ENCODE measurements around the gene GLIPR1L1. TPM values are rescaled to one million over a fixed set of nuclear protein-coding genes. Genes with fewer than 3 reads are reported as not detected.

The GLIPR1L1 gene
- total RNA-seq, 1 donor from 2014 or later, result not detected

DNA sequence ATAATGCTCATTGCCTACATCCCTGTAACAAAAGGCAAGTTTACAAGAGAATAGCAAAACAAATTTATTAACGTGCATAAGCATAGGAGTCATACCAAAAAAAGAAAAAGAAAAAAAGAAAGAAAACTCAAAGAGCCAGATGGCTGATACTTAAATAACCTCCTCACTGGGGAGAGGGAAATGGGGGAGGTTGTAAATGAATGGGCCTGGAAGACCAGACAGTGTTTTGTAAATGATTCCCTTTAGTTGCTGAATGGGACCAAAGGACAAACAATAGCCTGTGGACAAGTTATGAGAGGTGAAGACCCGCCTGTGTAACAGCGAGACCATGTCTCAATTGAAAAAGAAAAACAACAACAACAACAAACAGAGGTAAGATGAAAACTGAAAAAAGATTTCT, 39.7 kb upstream of the GLIPR1L1 start:
- no peaks in the 10 kb centered on the region for H3K36me3 Mint-ChIP-seq (ENCODE audit: insufficient read depth)
- no peak overlapping the region for H3K27ac Mint-ChIP-seq
- peaks cover 6% of the 10 kb centered on the region for H3K4me1 Mint-ChIP-seq (ENCODE audit: low read depth)
- H3K27me3 Mint-ChIP-seq, result peaks cover 3% of the 10 kb centered on the region
- no peaks in the 10 kb centered on the region for H3K9me3 Mint-ChIP-seq (ENCODE audit: low read depth)
- no peak for DNase-seq (ENCODE audit: low spot score, unreplicated experiment)
- TF ChIP-seq, protein P1, sequence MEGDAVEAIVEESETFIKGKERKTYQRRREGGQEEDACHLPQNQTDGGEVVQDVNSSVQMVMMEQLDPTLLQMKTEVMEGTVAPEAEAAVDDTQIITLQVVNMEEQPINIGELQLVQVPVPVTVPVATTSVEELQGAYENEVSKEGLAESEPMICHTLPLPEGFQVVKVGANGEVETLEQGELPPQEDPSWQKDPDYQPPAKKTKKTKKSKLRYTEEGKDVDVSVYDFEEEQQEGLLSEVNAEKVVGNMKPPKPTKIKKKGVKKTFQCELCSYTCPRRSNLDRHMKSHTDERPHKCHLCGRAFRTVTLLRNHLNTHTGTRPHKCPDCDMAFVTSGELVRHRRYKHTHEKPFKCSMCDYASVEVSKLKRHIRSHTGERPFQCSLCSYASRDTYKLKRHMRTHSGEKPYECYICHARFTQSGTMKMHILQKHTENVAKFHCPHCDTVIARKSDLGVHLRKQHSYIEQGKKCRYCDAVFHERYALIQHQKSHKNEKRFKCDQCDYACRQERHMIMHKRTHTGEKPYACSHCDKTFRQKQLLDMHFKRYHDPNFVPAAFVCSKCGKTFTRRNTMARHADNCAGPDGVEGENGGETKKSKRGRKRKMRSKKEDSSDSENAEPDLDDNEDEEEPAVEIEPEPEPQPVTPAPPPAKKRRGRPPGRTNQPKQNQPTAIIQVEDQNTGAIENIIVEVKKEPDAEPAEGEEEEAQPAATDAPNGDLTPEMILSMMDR (IDR thresholded peaks at IDR 0.05; ENCODE audit: unreplicated experiment), result no peak
- H3K4me3 Mint-ChIP-seq (ENCODE audit: low read depth), result no peak overlapping the region

DNA sequence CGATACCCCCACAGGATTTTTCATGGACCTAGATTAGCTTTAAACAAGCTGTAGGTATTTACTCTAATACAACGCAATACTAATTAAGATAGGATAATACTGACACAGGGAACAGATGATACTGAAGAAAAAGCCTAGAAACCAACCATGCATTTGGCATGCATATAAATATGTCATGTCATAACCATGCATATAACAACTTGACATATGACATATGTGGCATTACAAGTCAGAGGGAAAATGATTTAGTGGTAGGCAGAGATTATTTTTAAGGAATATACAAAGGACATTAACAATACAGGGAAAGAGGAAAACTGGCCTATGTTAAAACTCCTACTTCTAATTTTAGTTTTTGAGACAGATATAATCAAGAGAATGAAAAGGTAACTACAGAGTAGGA, 32.2 kb upstream of the GLIPR1L1 start:
- H3K36me3 Mint-ChIP-seq (ENCODE audit: insufficient read depth), result peaks cover 3% of the 10 kb centered on the region
- TF ChIP-seq, protein P1 (IDR thresholded peaks at IDR 0.05; ENCODE audit: unreplicated experiment), result no peak

DNA sequence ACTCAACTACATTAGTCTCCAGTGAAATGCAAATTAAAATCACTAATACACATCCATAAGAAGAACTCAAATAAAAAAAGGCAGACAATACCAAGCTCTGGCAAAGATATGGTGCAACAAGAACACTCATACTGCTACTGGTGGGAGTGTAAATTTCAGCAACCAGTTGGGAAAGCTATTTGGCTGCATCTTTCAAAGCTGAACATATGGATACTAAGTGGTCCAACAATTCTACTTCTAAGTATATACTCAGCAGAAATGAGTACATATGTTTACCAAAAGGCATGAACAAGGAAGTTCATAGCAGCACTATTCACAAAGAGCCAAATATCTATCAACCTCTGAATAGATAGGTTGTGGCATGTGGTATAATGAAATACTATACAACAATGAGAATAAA, 31.7 kb upstream of the GLIPR1L1 start:
- H3K9me3 Mint-ChIP-seq (ENCODE audit: low read depth), result no peaks in the 10 kb centered on the region
- H3K36me3 Mint-ChIP-seq (ENCODE audit: insufficient read depth), result peaks cover 3% of the 10 kb centered on the region
- no peaks in the 10 kb centered on the region for H3K4me1 Mint-ChIP-seq (ENCODE audit: low read depth)
- no peak for DNase-seq (ENCODE audit: low spot score, unreplicated experiment)
- no peak overlapping the region for H3K27ac Mint-ChIP-seq
- TF ChIP-seq, protein P1 (IDR thresholded peaks at IDR 0.05; ENCODE audit: unreplicated experiment), result no peak
- no peak overlapping the region for H3K4me3 Mint-ChIP-seq (ENCODE audit: low read depth)
- no peaks in the 10 kb centered on the region for H3K27me3 Mint-ChIP-seq

More for the DNA sequence above, 32.2 kb upstream of the GLIPR1L1 start:
- H3K9me3 Mint-ChIP-seq (ENCODE audit: low read depth), result no peaks in the 10 kb centered on the region
- no peak overlapping the region for H3K4me3 Mint-ChIP-seq (ENCODE audit: low read depth)
- no peak overlapping the region for H3K27ac Mint-ChIP-seq
- no peak for DNase-seq (ENCODE audit: low spot score, unreplicated experiment)
- no peaks in the 10 kb centered on the region for H3K27me3 Mint-ChIP-seq
- H3K4me1 Mint-ChIP-seq (ENCODE audit: low read depth), result no peaks in the 10 kb centered on the region

DNA sequence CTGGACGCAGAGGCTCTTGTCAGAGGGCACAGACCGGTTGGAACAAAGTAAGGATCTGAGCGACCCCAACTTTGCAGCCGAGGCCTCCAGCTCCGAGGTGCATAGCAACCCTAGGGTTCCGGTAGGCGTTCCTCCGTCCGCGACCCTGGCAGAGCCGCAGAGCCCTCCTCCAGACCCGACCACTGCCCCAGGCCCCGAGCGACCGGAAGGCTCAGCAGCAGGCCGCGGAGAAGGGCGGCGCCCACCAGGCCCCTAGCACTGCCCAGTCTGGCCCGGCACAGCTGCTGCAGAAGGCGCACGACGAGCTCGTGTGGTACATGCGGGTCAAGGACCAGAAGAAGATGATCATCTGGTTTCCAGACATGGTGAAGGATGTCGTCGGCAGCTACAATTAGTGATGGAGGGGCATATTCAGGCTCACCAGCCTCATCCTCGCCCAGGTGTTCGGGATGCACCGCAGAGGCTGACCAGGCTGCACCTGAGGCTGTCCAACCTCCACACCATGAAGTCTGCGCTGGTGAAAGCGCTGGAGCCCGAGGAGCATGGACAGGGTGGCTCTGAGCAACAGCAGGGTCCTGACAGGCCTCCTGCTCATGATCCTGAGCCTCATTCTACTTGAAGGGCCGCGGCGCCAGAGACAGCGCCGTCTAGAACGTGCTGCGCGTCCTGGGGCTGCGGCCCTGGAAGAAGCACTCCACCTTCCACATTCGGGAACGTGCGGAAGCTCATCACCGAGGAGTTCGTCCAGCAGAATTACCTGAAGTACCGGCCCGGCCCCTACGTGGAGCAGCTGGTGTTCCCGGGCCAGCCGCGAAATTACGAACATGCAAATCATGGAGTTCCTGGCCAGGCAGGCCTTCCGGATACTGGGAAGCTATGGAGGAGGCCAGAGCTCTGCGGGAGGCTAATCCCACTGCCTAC, 28.8 kb upstream of the GLIPR1L1 start:
- no peak overlapping the region for H3K27ac Mint-ChIP-seq
- no peak for DNase-seq (ENCODE audit: low spot score, unreplicated experiment)
- H3K36me3 Mint-ChIP-seq (ENCODE audit: insufficient read depth), result peaks cover 3% of the 10 kb centered on the region
- H3K4me3 Mint-ChIP-seq (ENCODE audit: low read depth), result no peak overlapping the region
- no peaks in the 10 kb centered on the region for H3K9me3 Mint-ChIP-seq (ENCODE audit: low read depth)
- TF ChIP-seq, protein P1 (IDR thresholded peaks at IDR 0.05; ENCODE audit: unreplicated experiment), result no peak
- H3K4me1 Mint-ChIP-seq (ENCODE audit: low read depth), result no peaks in the 10 kb centered on the region
- H3K27me3 Mint-ChIP-seq, result no peaks in the 10 kb centered on the region

DNA sequence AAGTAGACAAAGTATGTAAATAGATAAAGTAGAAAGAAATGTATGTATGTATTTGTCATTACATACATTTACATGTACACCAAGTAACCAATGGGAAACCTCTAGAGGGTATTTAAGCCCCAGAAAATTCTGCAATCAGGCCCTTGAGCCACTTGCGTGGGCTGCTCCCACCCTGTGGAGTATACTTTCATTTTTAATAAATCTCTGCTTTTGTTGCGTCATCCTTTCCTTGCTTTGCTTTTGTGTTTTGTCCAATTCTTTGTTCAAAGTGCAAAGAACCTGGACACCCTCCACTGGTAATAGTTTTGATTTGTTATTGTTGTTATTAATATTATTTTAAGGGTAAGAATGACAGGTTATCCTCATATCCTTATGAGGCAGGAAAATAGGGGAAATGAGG, 26.2 kb upstream of the GLIPR1L1 start:
- no peak for DNase-seq (ENCODE audit: low spot score, unreplicated experiment)
- H3K4me3 Mint-ChIP-seq (ENCODE audit: low read depth), result no peak overlapping the region
- H3K27ac Mint-ChIP-seq, result no peak overlapping the region
- no peaks in the 10 kb centered on the region for H3K27me3 Mint-ChIP-seq
- H3K9me3 Mint-ChIP-seq (ENCODE audit: low read depth), result no peaks in the 10 kb centered on the region
- H3K36me3 Mint-ChIP-seq (ENCODE audit: insufficient read depth), result peaks cover 3% of the 10 kb centered on the region
- TF ChIP-seq, protein P1 (IDR thresholded peaks at IDR 0.05; ENCODE audit: unreplicated experiment), result no peak
- peaks cover 3% of the 10 kb centered on the region for H3K4me1 Mint-ChIP-seq (ENCODE audit: low read depth)
